ENCODE data around the gene SLC44A5. TPM values are rescaled to one million over a fixed set of nuclear protein-coding genes. Genes with fewer than 3 reads are reported as not detected.

SLC44A5 gene
- total and polyA plus RNA-seq, 8 donors: 0.12 to 6.7 (median 3.9) TPM; not detected in 3

DNA sequence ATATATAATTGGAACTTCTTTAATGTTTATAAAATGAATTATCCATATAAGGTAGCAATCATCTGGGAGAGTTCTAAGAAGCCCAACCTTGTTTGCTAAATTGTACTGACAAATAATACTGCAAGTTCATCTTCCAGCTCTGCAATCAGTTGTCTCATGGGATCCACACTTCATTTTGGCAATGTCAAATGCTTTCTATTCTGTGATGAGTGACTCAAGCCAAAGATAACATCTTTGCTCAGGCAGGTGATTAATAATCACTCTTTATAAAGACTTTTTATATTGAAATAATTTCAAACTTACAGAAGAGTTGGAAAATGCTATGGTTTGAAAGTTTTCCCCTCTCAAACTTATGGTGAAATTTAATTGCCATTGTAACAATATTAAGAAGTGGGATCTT lies 67.2 kb downstream of the SLC44A5 start:
- no peak for DNase-seq
- intact Hi-C loops (cut with DNase I; ENCODE audit: low total_unique reads): no loop called here
- no peak overlapping the region for H3K27ac ChIP-seq
- H3K4me3 ChIP-seq: no peak overlapping the region
- no peaks in the 10 kb centered on the region for H3K27me3 ChIP-seq
- peaks cover 0 to 5% (median 0%) of the 10 kb centered on the region in 4 donors for H3K4me1 ChIP-seq
- no peaks in the 10 kb centered on the region for H3K9me3 ChIP-seq
- no peak for TF ChIP-seq POLR2AphosphoS5 (IDR thresholded peaks at IDR 0.05)
- TF ChIP-seq CTCF (IDR thresholded peaks at IDR 0.05): no peak
- no peak for TF ChIP-seq POLR2A (IDR thresholded peaks at IDR 0.05)
- TF ChIP-seq EP300 (IDR thresholded peaks at IDR 0.05): no peak
- no peaks in the 10 kb centered on the region for H3K36me3 ChIP-seq

- Histone ChIP-seq H3K36me3 (no peaks in the 10 kb centered on the region), H3K9me3 (no peaks in the 10 kb centered on the region), H3K4me3 (no peak overlapping the region), H3K4me1 (peaks cover 0 to 5% (median 0%) of the 10 kb centered on the region in 4 donors), H3K27me3 (no peaks in the 10 kb centered on the region), H3K27ac (no peak overlapping the region)
- TF ChIP-seq POLR2A (IDR thresholded peaks at IDR 0.05) (no peak), POLR2AphosphoS5 (IDR thresholded peaks at IDR 0.05) (no peak), CTCF (IDR thresholded peaks at IDR 0.05) (no peak), EP300 (IDR thresholded peaks at IDR 0.05) (no peak)
- intact Hi-C loops (cut with DNase I; ENCODE audit: low total_unique reads): no loop called here
- DNase-seq: no peak
- 89 to 95% (median 91%) methylated on average over 5 of the region's 5 CpGs for WGBS, 5 donors
These were observed 67.9 kb downstream of the SLC44A5 start for GRCh38 chr1:75542818-75543570.

GRCh38 chr1:75539230-75540116 lies 71.4 kb downstream of the SLC44A5 start:
- DNase-seq: peak in 1 of 2 donors; percentile 62
- no peak overlapping the region for H3K4me3 ChIP-seq
- H3K27ac ChIP-seq: no peak overlapping the region
- no peaks in the 10 kb centered on the region for H3K27me3 ChIP-seq
- TF ChIP-seq POLR2AphosphoS5 (IDR thresholded peaks at IDR 0.05) (no peak), EP300 (IDR thresholded peaks at IDR 0.05) (no peak), CTCF (IDR thresholded peaks at IDR 0.05) (no peak), POLR2A (IDR thresholded peaks at IDR 0.05) (no peak)
- no peaks in the 10 kb centered on the region for H3K36me3 ChIP-seq
- H3K9me3 ChIP-seq: no peaks in the 10 kb centered on the region
- WGBS, 5 donors: 21 to 38% (median 34%) methylated on average over 6 of the region's 6 CpGs
- H3K4me1 ChIP-seq: peaks cover 0 to 5% (median 0%) of the 10 kb centered on the region in 4 donors
- intact Hi-C loops (cut with DNase I; ENCODE audit: low total_unique reads): no loop called here

- DNase-seq: no peak
- TF ChIP-seq POLR2A (IDR thresholded peaks at IDR 0.05) (no peak), EP300 (IDR thresholded peaks at IDR 0.05) (no peak), CTCF (IDR thresholded peaks at IDR 0.05) (no peak), POLR2AphosphoS5 (IDR thresholded peaks at IDR 0.05) (no peak)
- Histone ChIP-seq H3K4me1 (no peaks in the 10 kb centered on the region), H3K4me3 (no peak overlapping the region), H3K27me3 (no peaks in the 10 kb centered on the region), H3K36me3 (no peaks in the 10 kb centered on the region), H3K9me3 (no peaks in the 10 kb centered on the region), H3K27ac (no peak overlapping the region)
- intact Hi-C loops (cut with DNase I; ENCODE audit: low total_unique reads): no loop called here
- WGBS, 5 donors: 48 to 80% (median 68%) methylated on average over 2 of the region's 2 CpGs
These were observed 77.8 kb downstream of the SLC44A5 start for GRCh38 chr1:75533085-75533484.

Measured in stomach (tissue), 9 donors.